COR-L47 (cell line): ENCODE data around the gene PAXX.

Source experiments
- DNase-seq: peaks from one replicate; lab custom pipeline; 2025; lab: John Stamatoyannopoulos, UW

PAXX gene

GRCh38 chr9:136965771-136966484 lies 26.3 kb upstream of the PAXX start:
- no peak for DNase-seq

- no peak for DNase-seq
These were observed 23.7 kb upstream of the PAXX start for GRCh38 chr9:136968333-136969127.

- no peak for DNase-seq
These were observed 23.1 kb upstream of the PAXX start for GRCh38 chr9:136969150-136969549.

GRCh38 chr9:136969774-136970173 lies 22.4 kb upstream of the PAXX start:
- DNase-seq: no peak

- DNase-seq: no peak
These were observed 21.9 kb upstream of the PAXX start for GRCh38 chr9:136970361-136970760.

GRCh38 chr9:136971746-136972145 lies 20.5 kb upstream of the PAXX start:
- DNase-seq: no peak

GRCh38 chr9:136972335-136972734 lies 19.9 kb upstream of the PAXX start:
- DNase-seq: no peak

- DNase-seq: no peak
These were observed 19.5 kb upstream of the PAXX start for GRCh38 chr9:136972743-136973142.

- DNase-seq: no peak
These were observed 18.3 kb upstream of the PAXX start for GRCh38 chr9:136973618-136974617.

- no peak for DNase-seq
These were observed 17.2 kb upstream of the PAXX start for GRCh38 chr9:136974817-136975535.

GRCh38 chr9:136975644-136976043 lies 16.6 kb upstream of the PAXX start:
- DNase-seq: no peak

GRCh38 chr9:136977223-136977622 lies 15.0 kb upstream of the PAXX start, which contains the start of gene PTGDS:
Gene PTGDS (plus strand): TSS chr9:136977504. CDS start chr9:136977579, 75 bp downstream.
- no peak for DNase-seq

GRCh38 chr9:136977649-136978072 lies 14.6 kb upstream of the PAXX start:
- DNase-seq: no peak

- DNase-seq: peak; percentile 11
These were observed 14.0 kb upstream of the PAXX start for GRCh38 chr9:136978073-136978864.

GRCh38 chr9:136978865-136979544 lies 13.2 kb upstream of the PAXX start:
- DNase-seq: no peak

- DNase-seq: no peak
These were observed 12.2 kb upstream of the PAXX start for GRCh38 chr9:136979769-136980587.

GRCh38 chr9:136980669-136981478 lies 11.3 kb upstream of the PAXX start:
- DNase-seq: no peak

GRCh38 chr9:136981588-136982231 lies 10.5 kb upstream of the PAXX start:
- no peak for DNase-seq
